Activated CD8-positive, alpha-beta T cell treated with anti-CD3 and anti-CD28 coated beads, Interleukin-2, amount 10 ng/mL, durations not matched to agents 7 days and 5 days (primary cell): Measurements from ENCODE around the gene HUWE1. TPM values are rescaled to one million over a fixed set of nuclear protein-coding genes. Genes with fewer than 3 reads are reported as not detected.

ENCODE experiments used
- ATAC-seq: fragments of 150-1000 bp; cut with Tn5 transposase; one replicate; pipeline ENCODE4 v1.10.0; 2021; ENCODE audit warnings: moderate library complexity
- CTCF ChIA-PET: fragments of 350-600 bp; sonication (Branson Sonifier 250); formaldehyde crosslinking; loops from one replicate; lab custom pipeline; 2021; ENCODE audit warnings: antibody characterized with exemption; lab: Charles Lee
- POLR2A ChIA-PET: fragments of 350-600 bp; sonication (Branson Sonifier 250); formaldehyde crosslinking; loops from one replicate; lab custom pipeline; 2021; ENCODE audit warnings: antibody characterized with exemption; lab: Charles Lee
- DNase-seq: peaks from one replicate; pipeline ENCODE4 v3.0.0-alpha.2; 2020
- H3K27ac Mint-ChIP-seq: one replicate; pipeline ENCODE4 v1.8.0; 2021; ENCODE audit warnings: mild to moderate bottlenecking, mixed read lengths
- H3K27me3 Mint-ChIP-seq: one replicate; pipeline ENCODE4 v1.8.0; 2021; ENCODE audit warnings: low read depth, mixed read lengths
- H3K36me3 Mint-ChIP-seq: one replicate; pipeline ENCODE4 v1.8.0; 2021; ENCODE audit warnings: low read depth, mixed read lengths
- H3K4me1 Mint-ChIP-seq: one replicate; pipeline ENCODE4 v1.8.0; 2021; ENCODE audit warnings: low read depth, mixed read lengths
- H3K4me3 Mint-ChIP-seq: one replicate; pipeline ENCODE4 v1.8.0; 2021; ENCODE audit warnings: mild to moderate bottlenecking, mixed read lengths
- H3K9me3 Mint-ChIP-seq: one replicate; pipeline ENCODE4 v1.8.0; 2022; ENCODE audit warnings: mixed read lengths; ENCODE audit not compliant: insufficient read depth
- microRNA-seq: library from miRNA; unstranded; fragments of <30 nt; microRNA quantifications from one replicate; pipeline ENCODE4 v1.2.0, GENCODE V29; 2022
- total RNA-seq, 2 experiments: library from RNA; stranded (reverse); gene quantifications; one replicate each; pipeline ENCODE4 v1.2.3, GENCODE V29; 2021

HUWE1 gene
- total RNA-seq, 2 experiments from 2014 or later = 223 to 231 TPM

DNA sequence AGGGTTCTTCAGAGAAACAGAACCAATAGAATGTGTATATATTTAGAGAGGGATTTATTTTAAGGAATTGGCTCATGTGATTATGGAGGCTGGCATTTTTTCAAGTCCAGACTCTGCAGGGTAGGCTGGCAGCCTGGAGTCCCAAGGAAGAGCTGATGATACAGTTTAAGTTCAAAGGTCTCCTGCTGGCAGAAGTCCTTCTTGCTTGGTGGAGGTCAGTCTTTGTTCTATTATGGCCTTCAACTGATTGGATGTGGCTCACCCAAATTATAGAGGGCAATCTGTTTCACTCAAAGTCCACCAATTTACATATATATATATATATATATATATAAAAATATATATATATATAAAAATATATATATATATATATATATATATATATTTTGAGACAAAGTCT is 200.2 kb downstream of the HUWE1 start:
- CTCF ChIA-PET = interaction anchor here (2.1 kb wide), 1 partner anchor 173 kb away, joined by 6 read pairs; no protein-coding TSS in a partner anchor
- no peaks in the 10 kb centered on the region for H3K9me3 Mint-ChIP-seq
- peaks cover under 1% of the 10 kb centered on the region for H3K4me1 Mint-ChIP-seq

DNA sequence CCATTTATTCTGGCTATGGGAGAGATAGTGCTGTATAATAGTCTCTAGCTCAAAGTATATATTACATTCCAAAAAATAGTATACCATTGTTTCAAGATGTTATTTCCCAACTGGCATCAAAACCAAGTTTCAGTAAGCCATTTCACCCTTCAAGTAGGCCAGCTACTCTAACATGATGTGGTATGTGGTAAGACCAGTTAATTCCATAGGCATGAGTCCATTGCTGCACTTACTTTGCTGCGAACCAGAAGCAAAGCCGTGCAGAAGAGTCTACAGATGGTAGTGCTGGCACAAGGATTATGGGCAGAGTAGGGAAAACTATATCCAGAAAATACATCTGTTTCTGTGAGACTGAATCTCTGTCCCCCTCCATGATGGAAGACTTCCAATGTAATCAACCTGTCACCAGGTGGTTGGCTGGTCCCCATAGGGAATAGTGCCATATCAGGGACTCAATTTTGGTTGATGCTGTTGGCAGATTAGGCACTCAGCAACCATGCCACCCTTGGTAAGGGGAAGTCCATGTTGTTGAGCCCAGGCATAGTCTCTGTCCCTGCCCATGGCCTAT is 202.6 kb downstream of the HUWE1 start:
- Mint-ChIP-seq H3K27me3 (no peaks in the 10 kb centered on the region), H3K4me1 (peaks cover 2% of the 10 kb centered on the region), H3K9me3 (no peaks in the 10 kb centered on the region), H3K27ac (no peak overlapping the region), H3K4me3 (no peak overlapping the region), H3K36me3 (no peaks in the 10 kb centered on the region)
- ChIA-PET CTCF (interaction anchor here (1.1 to 5.7 kb wide), 2 partner anchors 165 to 170 kb away, joined by 4 to 48 read pairs; no protein-coding TSS in a partner anchor), POLR2A (no interaction called here)
- DNase-seq = no peak
- no peak for ATAC-seq

More for the DNA sequence above, 200.2 kb downstream of the HUWE1 start:
- Mint-ChIP-seq H3K27me3 (peaks cover 5% of the 10 kb centered on the region), H3K4me3 (no peak overlapping the region), H3K36me3 (no peaks in the 10 kb centered on the region), H3K27ac (no peak overlapping the region)
- POLR2A ChIA-PET = no interaction called here
- DNase-seq (no peak), ATAC-seq (no peak)

DNA sequence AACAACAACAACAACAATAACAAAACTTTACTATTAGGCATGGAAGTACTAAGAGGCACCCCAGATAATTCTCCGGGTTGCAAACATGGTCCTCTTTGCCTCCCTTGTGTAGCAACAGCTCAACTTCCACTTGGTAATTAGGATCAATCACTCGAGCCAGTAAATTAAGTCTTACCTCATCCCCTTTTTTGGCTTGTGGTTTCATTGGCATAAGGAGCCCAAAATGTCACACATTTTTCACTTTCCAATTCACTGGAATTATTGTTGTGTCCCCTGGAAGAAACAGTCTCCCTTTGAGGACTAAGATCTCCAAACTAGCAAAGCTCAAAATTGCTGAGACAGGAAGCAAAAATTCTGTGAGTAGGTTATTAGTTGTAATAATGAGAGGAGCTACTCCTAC is 203.1 kb downstream of the HUWE1 start:
- Mint-ChIP-seq H3K36me3 (no peaks in the 10 kb centered on the region), H3K27me3 (no peaks in the 10 kb centered on the region), H3K4me3 (no peak overlapping the region), H3K9me3 (no peaks in the 10 kb centered on the region), H3K27ac (no peak overlapping the region), H3K4me1 (peaks cover 2% of the 10 kb centered on the region)
- DNase-seq (no peak), ATAC-seq (no peak)
- ChIA-PET CTCF (interaction anchor here (0.8 to 5.7 kb wide), 4 partner anchors 12 to 170 kb away, joined by 3 to 48 read pairs (median 5); no protein-coding TSS in a partner anchor), POLR2A (no interaction called here)

Small RNAs within 50 kb of the gene (microRNA-seq; reads per million reads assigned to microRNA genes)
- gene MIR98 = 4,733 reads per million, percentile 92 among the genes with 10 or more reads in this experiment
- gene MIRLET7F2 = 2,020 reads per million, percentile 86 among the genes with 10 or more reads in this experiment
